GM21381 (cell line): ENCODE results near the gene BIRC7.

Source experiments
- ATAC-seq: cut with Tn5 transposase; IDR thresholded peaks from one replicate; pipeline ENCODE4 v1.9.1; 2021; ENCODE audit warnings: mild to moderate bottlenecking, moderate library complexity; ENCODE audit not compliant: unreplicated experiment

Gene BIRC7

GRCh38 chr20:63235399-63235983 lies at the start of gene BIRC7:
TSS of gene BIRC7 (plus strand) at chr20:63235905. CDS start at chr20:63236097, 192 bp downstream.
- no peak for ATAC-seq

- ATAC-seq, result no peak
Measured at GRCh38 chr20:63186084-63186483, 49.6 kb upstream of the BIRC7 start.

GRCh38 chr20:63186528-63187316 lies 49.0 kb upstream of the BIRC7 start:
- ATAC-seq, result no peak

DNA sequence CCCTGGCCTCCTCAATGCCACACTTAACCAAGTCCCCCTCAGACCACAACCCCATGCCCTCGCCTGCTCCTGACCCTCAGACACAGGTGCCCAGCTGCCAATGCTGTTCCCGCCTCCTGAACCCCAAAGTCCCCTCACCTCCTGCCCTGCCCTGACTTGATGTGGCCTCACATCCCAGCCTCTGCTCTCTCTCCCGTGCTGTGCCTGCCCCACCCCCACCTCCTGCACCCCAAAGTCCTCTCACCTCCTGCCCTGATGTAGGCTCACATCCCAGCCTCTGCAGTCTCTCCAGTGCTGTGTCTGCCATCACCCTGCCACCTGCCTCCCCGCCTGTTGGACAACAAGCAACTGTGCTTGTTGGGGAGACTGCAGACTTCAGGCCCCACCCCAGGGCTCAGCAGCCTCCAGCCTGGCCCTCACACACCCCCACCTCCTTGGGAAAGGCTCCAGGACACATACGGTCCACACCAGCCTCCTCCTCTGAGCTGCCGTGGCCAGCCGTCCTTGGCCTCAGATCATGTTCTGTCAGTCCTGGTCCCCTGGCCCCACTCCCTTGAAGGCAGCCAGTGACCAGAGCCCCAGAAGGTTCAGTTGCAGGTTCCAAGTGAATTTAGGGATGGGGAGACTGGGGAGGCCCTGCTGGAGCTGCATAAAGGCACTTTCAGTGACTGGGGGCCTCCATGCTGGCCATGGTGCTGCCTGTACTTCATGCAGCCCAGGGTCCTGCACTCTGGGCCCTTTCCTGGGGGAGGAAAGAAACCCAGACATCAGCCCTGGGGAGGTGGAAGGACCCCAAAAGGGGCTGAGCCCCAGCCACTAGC lies 48.2 kb upstream of the BIRC7 start:
- ATAC-seq, result no peak

GRCh38 chr20:63188159-63188442 lies 47.6 kb upstream of the BIRC7 start:
- ATAC-seq, result no peak

DNA sequence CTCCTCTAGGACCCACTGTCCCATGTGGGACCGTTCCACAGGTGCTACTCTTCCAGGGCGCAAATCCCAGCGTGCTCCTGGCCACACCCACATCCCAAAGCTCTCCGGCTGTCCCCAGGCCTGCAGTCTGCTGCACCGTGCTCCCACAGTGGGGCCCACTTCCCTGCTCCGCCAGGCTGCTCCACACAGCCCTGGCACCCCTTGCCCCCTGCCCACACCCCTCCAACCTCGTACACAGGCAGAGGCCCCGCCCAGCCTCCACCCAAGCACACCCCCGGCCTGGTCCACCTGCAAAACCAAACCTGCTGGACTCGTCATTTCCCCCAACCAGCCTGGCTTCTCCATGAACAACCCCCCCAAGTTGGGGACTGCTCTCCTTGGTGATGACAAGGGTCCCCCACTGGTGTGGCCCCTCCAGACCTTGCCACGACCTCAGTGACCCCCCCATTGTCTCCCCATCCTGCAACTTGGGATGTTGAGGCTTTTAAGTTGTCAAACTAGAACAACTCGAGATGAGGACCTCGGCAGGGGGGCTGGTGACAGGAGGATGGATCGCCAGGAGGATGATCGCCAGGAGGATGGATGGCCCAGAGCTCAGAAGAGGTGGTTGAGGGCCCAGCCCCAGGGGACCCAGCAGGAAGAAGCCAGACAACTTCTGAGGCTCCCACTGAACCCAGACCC lies 46.9 kb upstream of the BIRC7 start:
- no peak for ATAC-seq

DNA sequence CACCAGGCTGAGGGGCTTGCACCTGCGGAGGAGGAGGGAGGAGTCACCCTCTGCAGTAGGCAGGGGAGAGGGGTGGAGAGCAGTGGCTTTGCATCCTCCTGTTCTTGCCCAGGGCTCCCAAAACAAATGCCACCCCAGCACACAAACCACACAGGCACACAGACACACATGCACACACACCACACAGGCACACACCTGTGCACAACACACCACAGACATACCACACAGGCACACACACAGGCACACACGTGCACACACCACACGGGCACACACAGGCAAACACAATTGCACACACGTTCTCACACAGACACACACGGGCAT lies 46.4 kb upstream of the BIRC7 start:
- no peak for ATAC-seq

- no peak for ATAC-seq
Measured at GRCh38 chr20:63189846-63190559, 45.7 kb upstream of the BIRC7 start.

- ATAC-seq, result no peak
Measured at GRCh38 chr20:63190828-63191227, 44.9 kb upstream of the BIRC7 start.

DNA sequence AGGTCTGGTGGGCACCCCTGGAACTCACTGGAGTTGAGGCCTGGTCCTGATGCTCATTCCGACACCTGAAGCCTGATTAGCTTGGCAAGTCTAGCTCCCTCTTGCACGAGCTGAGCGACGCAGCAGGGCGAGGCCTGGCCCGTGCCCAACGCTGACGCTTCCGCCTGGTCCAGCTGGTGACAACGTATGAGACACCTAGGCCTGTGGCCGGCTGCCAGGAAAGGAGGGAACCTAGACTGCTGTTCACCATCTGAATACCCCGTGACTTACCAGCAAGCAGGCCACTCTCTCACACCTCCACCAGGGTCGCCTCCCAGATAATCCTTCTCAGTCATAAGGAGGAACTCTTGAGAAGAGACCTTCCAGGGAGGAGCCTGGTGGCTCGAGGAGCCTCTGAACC lies 44.3 kb upstream of the BIRC7 start:
- ATAC-seq, result no peak

GRCh38 chr20:63192721-63193120 lies 43.0 kb upstream of the BIRC7 start:
- no peak for ATAC-seq

GRCh38 chr20:63194007-63194796 lies 41.5 kb upstream of the BIRC7 start:
- no peak for ATAC-seq

DNA sequence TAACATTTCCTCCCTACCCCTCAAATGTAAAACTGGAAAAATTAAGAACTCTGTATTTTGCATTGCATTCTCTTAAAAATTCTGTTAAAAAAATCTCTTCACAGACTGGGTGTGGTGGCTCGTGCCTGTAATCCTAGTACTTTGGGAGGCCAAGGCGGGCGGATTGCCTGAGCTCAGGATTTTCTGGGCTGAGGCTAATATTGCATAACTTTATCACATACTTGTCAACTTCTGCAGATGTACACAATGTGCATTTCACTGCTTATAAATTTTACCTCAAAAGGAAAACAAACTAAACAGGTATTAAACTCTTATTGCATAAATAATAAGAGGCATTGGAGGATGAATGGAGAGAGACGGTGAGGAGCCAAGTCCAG lies 40.9 kb upstream of the BIRC7 start:
- no peak for ATAC-seq

- ATAC-seq, result no peak
Measured at GRCh38 chr20:63196768-63197470, 38.8 kb upstream of the BIRC7 start.

GRCh38 chr20:63198606-63199005 lies 37.1 kb upstream of the BIRC7 start:
- ATAC-seq, result no peak

- ATAC-seq, result no peak
Measured at GRCh38 chr20:63202021-63202420, 33.7 kb upstream of the BIRC7 start.

DNA sequence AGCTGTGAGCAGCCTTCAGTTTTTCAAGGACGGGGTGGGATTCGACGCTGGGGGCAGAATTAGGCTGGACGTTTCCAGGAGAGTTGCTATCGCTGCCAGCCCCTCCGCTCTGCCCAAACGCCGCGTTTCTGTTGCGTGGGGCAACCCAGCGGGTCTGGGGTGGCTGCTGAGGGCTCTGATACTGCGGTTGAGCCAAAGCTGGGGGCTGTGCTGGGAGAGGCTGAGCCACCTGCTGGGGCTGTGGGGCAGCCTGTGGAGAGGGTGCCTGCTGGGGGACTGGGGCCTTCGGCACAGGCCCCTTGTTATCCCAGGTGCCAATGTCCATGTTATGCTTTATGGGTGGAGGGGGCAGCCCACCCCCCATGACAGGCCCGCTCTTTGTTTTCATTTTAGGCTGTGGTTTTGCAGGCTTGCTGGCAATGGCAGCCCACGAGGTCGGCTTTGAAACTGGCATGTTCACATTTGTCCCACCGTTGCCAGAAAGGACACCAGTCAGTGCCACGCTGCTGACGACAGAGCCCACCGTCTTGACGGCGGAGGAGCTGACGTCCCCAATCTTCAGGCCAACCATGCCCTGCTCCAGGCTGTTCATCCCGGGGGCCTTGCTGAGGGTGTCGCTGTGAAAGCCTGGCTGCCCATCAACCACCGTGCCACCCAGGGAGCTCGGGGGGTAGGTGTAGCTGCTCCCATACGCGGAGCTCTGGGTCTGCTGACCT lies 32.7 kb upstream of the BIRC7 start:
- no peak for ATAC-seq

DNA sequence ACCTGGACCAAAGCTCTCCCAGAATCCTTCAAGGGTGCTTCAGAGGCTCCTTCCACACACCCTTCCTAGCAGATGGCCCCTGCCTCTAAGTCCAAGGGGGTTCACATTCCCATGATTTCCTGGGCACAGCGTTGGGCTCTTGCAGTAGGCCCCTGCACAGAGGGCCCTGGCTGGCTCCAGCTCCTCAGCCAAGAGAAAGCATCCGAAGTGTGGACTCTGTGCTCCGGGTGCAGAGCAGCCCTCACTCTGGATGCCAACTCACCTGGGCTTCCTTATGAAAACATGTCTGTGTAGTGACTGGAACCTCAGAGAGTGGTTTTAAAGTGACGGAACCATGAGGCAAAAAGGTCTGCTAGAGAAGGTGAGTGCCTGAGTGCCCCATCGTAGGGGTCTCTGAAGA lies 31.3 kb upstream of the BIRC7 start:
- ATAC-seq, result no peak

- ATAC-seq, result no peak
Measured at GRCh38 chr20:63205896-63206295, 29.8 kb upstream of the BIRC7 start.
